Hepatocyte (in vitro differentiated cells): Measurements from ENCODE around the gene C2orf92.

Experiments used
- CTCF ChIP-seq: fragments of 200-600 bp; sonication (generic); IDR thresholded peaks from 2 replicates; pipeline ENCODE4 v1.5.1; 2016; ENCODE audit warnings: antibody characterized with exemption, mild to moderate bottlenecking; ENCODE audit not compliant: poor library complexity
- EZH2 ChIP-seq: fragments of 200-600 bp; sonication (generic); IDR thresholded peaks from 2 replicates; pipeline ENCODE4 v1.6.1; 2016; ENCODE audit warnings: antibody characterized with exemption, mild to moderate bottlenecking, borderline replicate concordance

- no peak for TF ChIP-seq CTCF
- no peak for TF ChIP-seq EZH2
These were observed 65.6 kb downstream of the C2orf92 start for GRCh38 chr2:97735161-97735561.
